Measurements from ENCODE around the gene MAPK11.

The MAPK11 gene

GRCh38 chr22:50280022-50280707 lies 10.0 kb upstream of the MAPK11 start:
- no peaks in the 10 kb centered on the region for H3K4me1 ChIP-seq (ENCODE audit: control insufficient read depth, low read depth, low read length)
- no peak overlapping the region for H2BK120ac ChIP-seq (ENCODE audit: low read depth, low read length)
- H3K4ac ChIP-seq (ENCODE audit: low read depth, low read length): no peak overlapping the region
- H2AK5ac ChIP-seq (ENCODE audit: low read length): no peak overlapping the region
- H3K4me2 ChIP-seq (ENCODE audit: low read length): no peak overlapping the region
- no peaks in the 10 kb centered on the region for H3K27me3 ChIP-seq (ENCODE audit: insufficient read depth, low read length, poor library complexity)
- H3K23ac ChIP-seq (ENCODE audit: low read length): no peak overlapping the region
- H4K8ac ChIP-seq (ENCODE audit: low read depth, low read length): no peak overlapping the region
- no CpG with 5 or more reads among the region's 38 CpGs for WGBS (ENCODE audit: extremely low coverage, insufficient coverage, low lambda C conversion rate)
- no peak overlapping the region for H2BK5ac ChIP-seq (ENCODE audit: low read length)
- DNase-seq: no peak
- no peak overlapping the region for H3K9ac ChIP-seq (ENCODE audit: low read length)
- H3K4me3 ChIP-seq (ENCODE audit: low read length): no peak overlapping the region
- no peak overlapping the region for H3K56ac ChIP-seq (ENCODE audit: low read length)
- H3K79me2 ChIP-seq (ENCODE audit: control insufficient read depth, insufficient read depth, low read length): no peaks in the 10 kb centered on the region
- H2BK15ac ChIP-seq (replicated peaks; ENCODE audit: low read depth): no peak overlapping the region
- H3K36me3 ChIP-seq (ENCODE audit: control insufficient read depth, insufficient read depth, low read length): peaks cover 6% of the 10 kb centered on the region
- H3K18ac ChIP-seq (ENCODE audit: low read length): no peak overlapping the region
- no peak overlapping the region for H4K5ac ChIP-seq (ENCODE audit: low read length)
- H3K79me1 ChIP-seq (ENCODE audit: low read length): no peaks in the 10 kb centered on the region
- H3K27ac ChIP-seq (ENCODE audit: low read depth, low read length): no peak overlapping the region

GRCh38 chr22:50278956-50279619 lies 8.9 kb upstream of the MAPK11 start:
- H3K18ac ChIP-seq (ENCODE audit: low read length): no peak overlapping the region
- no peak overlapping the region for H2BK120ac ChIP-seq (ENCODE audit: low read depth, low read length)
- no peak overlapping the region for H2BK5ac ChIP-seq (ENCODE audit: low read length)

GRCh38 chr22:50278461-50278860 lies 8.3 kb upstream of the MAPK11 start:
- H3K4me3 ChIP-seq (ENCODE audit: low read length): no peak overlapping the region
- no peak overlapping the region for H3K27ac ChIP-seq (ENCODE audit: low read depth, low read length)
- DNase-seq: no peak
- peaks cover 6% of the 10 kb centered on the region for H3K36me3 ChIP-seq (ENCODE audit: control insufficient read depth, insufficient read depth, low read length)
- no peak overlapping the region for H3K56ac ChIP-seq (ENCODE audit: low read length)
- no peak overlapping the region for H3K23ac ChIP-seq (ENCODE audit: low read length)
- no peak overlapping the region for H2BK15ac ChIP-seq (replicated peaks; ENCODE audit: low read depth)
- no peaks in the 10 kb centered on the region for H3K79me2 ChIP-seq (ENCODE audit: control insufficient read depth, insufficient read depth, low read length)
- H4K5ac ChIP-seq (ENCODE audit: low read length): no peak overlapping the region
- no peak overlapping the region for H3K9ac ChIP-seq (ENCODE audit: low read length)
- H2AK5ac ChIP-seq (ENCODE audit: low read length): no peak overlapping the region
- no peak overlapping the region for H3K4me2 ChIP-seq (ENCODE audit: low read length)
- H3K18ac ChIP-seq (ENCODE audit: low read length): no peak overlapping the region
- H4K8ac ChIP-seq (ENCODE audit: low read depth, low read length): no peak overlapping the region
- H3K79me1 ChIP-seq (ENCODE audit: low read length): no peaks in the 10 kb centered on the region
- no peaks in the 10 kb centered on the region for H3K4me1 ChIP-seq (ENCODE audit: control insufficient read depth, low read depth, low read length)
- WGBS (ENCODE audit: extremely low coverage, insufficient coverage, low lambda C conversion rate): no CpG with 5 or more reads among the region's 21 CpGs
- H3K27me3 ChIP-seq (ENCODE audit: insufficient read depth, low read length, poor library complexity): no peaks in the 10 kb centered on the region
- H2BK120ac ChIP-seq (ENCODE audit: low read depth, low read length): no peak overlapping the region
- no peak overlapping the region for H2BK5ac ChIP-seq (ENCODE audit: low read length)
- no peak overlapping the region for H3K4ac ChIP-seq (ENCODE audit: low read depth, low read length)

More at GRCh38 chr22:50278956-50279619, 8.9 kb upstream of the MAPK11 start:
- Histone ChIP-seq H3K27me3 (ENCODE audit: insufficient read depth, low read length, poor library complexity) (no peaks in the 10 kb centered on the region), H3K56ac (ENCODE audit: low read length) (no peak overlapping the region), H3K4ac (ENCODE audit: low read depth, low read length) (no peak overlapping the region), H3K9ac (ENCODE audit: low read length) (no peak overlapping the region), H3K79me2 (ENCODE audit: control insufficient read depth, insufficient read depth, low read length) (no peaks in the 10 kb centered on the region), H2AK5ac (ENCODE audit: low read length) (no peak overlapping the region), H2BK15ac (replicated peaks; ENCODE audit: low read depth) (no peak overlapping the region), H4K8ac (ENCODE audit: low read depth, low read length) (no peak overlapping the region), H3K23ac (ENCODE audit: low read length) (no peak overlapping the region), H4K5ac (ENCODE audit: low read length) (no peak overlapping the region), H3K36me3 (ENCODE audit: control insufficient read depth, insufficient read depth, low read length) (peaks cover 6% of the 10 kb centered on the region), H3K4me3 (ENCODE audit: low read length) (no peak overlapping the region), H3K27ac (ENCODE audit: low read depth, low read length) (no peak overlapping the region), H3K79me1 (ENCODE audit: low read length) (no peaks in the 10 kb centered on the region), H3K4me1 (ENCODE audit: control insufficient read depth, low read depth, low read length) (no peaks in the 10 kb centered on the region), H3K4me2 (ENCODE audit: low read length) (no peak overlapping the region)
- no CpG with 5 or more reads among the region's 30 CpGs for WGBS (ENCODE audit: extremely low coverage, insufficient coverage, low lambda C conversion rate)
- no peak for DNase-seq

- Histone ChIP-seq H3K4me2 (ENCODE audit: low read length) (no peak overlapping the region), H4K8ac (ENCODE audit: low read depth, low read length) (no peak overlapping the region), H3K9ac (ENCODE audit: low read length) (no peak overlapping the region), H3K23ac (ENCODE audit: low read length) (no peak overlapping the region), H3K4me1 (ENCODE audit: control insufficient read depth, low read depth, low read length) (no peaks in the 10 kb centered on the region), H2BK5ac (ENCODE audit: low read length) (no peak overlapping the region), H3K27ac (ENCODE audit: low read depth, low read length) (no peak overlapping the region), H3K79me2 (ENCODE audit: control insufficient read depth, insufficient read depth, low read length) (no peaks in the 10 kb centered on the region), H2BK120ac (ENCODE audit: low read depth, low read length) (no peak overlapping the region), H2BK15ac (replicated peaks; ENCODE audit: low read depth) (no peak overlapping the region), H2AK5ac (ENCODE audit: low read length) (no peak overlapping the region), H3K4ac (ENCODE audit: low read depth, low read length) (no peak overlapping the region), H4K5ac (ENCODE audit: low read length) (no peak overlapping the region), H3K56ac (ENCODE audit: low read length) (no peak overlapping the region), H3K18ac (ENCODE audit: low read length) (no peak overlapping the region), H3K79me1 (ENCODE audit: low read length) (no peaks in the 10 kb centered on the region), H3K4me3 (ENCODE audit: low read length) (no peak overlapping the region), H3K36me3 (ENCODE audit: control insufficient read depth, insufficient read depth, low read length) (peaks cover 6% of the 10 kb centered on the region), H3K27me3 (ENCODE audit: insufficient read depth, low read length, poor library complexity) (no peaks in the 10 kb centered on the region)
- no CpG with 5 or more reads among the region's 25 CpGs for WGBS (ENCODE audit: extremely low coverage, insufficient coverage, low lambda C conversion rate)
- no peak for DNase-seq
Observed at GRCh38 chr22:50277761-50278160, 7.6 kb upstream of the MAPK11 start.

- Histone ChIP-seq H3K4me3 (ENCODE audit: low read length) (no peak overlapping the region), H3K27me3 (ENCODE audit: insufficient read depth, low read length, poor library complexity) (no peaks in the 10 kb centered on the region), H3K4me2 (ENCODE audit: low read length) (no peak overlapping the region), H2BK120ac (ENCODE audit: low read depth, low read length) (no peak overlapping the region), H3K9ac (ENCODE audit: low read length) (no peak overlapping the region), H3K27ac (ENCODE audit: low read depth, low read length) (no peak overlapping the region), H2AK5ac (ENCODE audit: low read length) (no peak overlapping the region), H3K79me1 (ENCODE audit: low read length) (no peaks in the 10 kb centered on the region), H3K4ac (ENCODE audit: low read depth, low read length) (no peak overlapping the region), H3K4me1 (ENCODE audit: control insufficient read depth, low read depth, low read length) (no peaks in the 10 kb centered on the region), H2BK5ac (ENCODE audit: low read length) (no peak overlapping the region), H3K79me2 (ENCODE audit: control insufficient read depth, insufficient read depth, low read length) (no peaks in the 10 kb centered on the region), H3K18ac (ENCODE audit: low read length) (no peak overlapping the region), H3K56ac (ENCODE audit: low read length) (no peak overlapping the region), H3K36me3 (ENCODE audit: control insufficient read depth, insufficient read depth, low read length) (peaks cover 4% of the 10 kb centered on the region), H4K8ac (ENCODE audit: low read depth, low read length) (no peak overlapping the region), H3K23ac (ENCODE audit: low read length) (no peak overlapping the region), H4K5ac (ENCODE audit: low read length) (no peak overlapping the region), H2BK15ac (replicated peaks; ENCODE audit: low read depth) (no peak overlapping the region)
- DNase-seq: peak; percentile 55
- WGBS (ENCODE audit: extremely low coverage, insufficient coverage, low lambda C conversion rate): no CpG with 5 or more reads among the region's 25 CpGs
Observed at GRCh38 chr22:50276143-50276542, 6.0 kb upstream of the MAPK11 start.
